ENCODE results near the gene MACROD1.

DNA sequence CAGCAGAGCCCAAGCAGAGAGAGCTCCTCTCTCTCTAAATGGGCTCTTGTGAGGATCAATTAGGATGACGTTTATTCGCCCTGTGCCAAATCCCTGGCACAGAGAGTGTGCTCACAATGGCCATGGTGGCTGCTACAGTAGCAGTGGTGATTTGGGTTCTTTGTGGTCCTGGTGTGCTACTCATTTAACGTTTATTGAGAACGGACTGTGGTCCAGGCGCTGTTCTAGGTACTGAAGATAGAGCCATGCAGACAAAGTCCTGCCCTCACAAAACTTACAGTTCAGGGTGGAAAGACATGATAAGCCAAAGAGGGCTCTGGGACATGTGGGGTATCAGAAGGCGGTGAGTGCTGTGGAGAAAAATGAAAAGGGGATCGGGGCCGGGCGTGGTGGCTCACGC lies 174.4 kb downstream of the MACROD1 start:
- TF ChIP-seq, protein P1, sequence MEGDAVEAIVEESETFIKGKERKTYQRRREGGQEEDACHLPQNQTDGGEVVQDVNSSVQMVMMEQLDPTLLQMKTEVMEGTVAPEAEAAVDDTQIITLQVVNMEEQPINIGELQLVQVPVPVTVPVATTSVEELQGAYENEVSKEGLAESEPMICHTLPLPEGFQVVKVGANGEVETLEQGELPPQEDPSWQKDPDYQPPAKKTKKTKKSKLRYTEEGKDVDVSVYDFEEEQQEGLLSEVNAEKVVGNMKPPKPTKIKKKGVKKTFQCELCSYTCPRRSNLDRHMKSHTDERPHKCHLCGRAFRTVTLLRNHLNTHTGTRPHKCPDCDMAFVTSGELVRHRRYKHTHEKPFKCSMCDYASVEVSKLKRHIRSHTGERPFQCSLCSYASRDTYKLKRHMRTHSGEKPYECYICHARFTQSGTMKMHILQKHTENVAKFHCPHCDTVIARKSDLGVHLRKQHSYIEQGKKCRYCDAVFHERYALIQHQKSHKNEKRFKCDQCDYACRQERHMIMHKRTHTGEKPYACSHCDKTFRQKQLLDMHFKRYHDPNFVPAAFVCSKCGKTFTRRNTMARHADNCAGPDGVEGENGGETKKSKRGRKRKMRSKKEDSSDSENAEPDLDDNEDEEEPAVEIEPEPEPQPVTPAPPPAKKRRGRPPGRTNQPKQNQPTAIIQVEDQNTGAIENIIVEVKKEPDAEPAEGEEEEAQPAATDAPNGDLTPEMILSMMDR (IDR thresholded peaks at IDR 0.05; ENCODE audit: insufficient read depth, low read length, poor library complexity, severe bottlenecking), result no peak
- no peak for TF ChIP-seq EZH2phosphoT487 (conservative IDR thresholded peaks at IDR 0.05; ENCODE audit: low read length)
